Endothelial cell of umbilical vein (primary cell): ENCODE results near the gene UNC119.

Experiments used
- CTCF ChIP-seq, 2 donors: IDR thresholded peaks; 1 replicate in 1 of 2; 2 replicates in 1 of 2; pipeline ENCODE4 v1.5.1; 2011; ENCODE audit warnings: low read length in 2 of 2, mild to moderate bottlenecking in 2 of 2, moderate library complexity in 2 of 2, control low read depth in 1 of 2, inconsistent platforms in 1 of 2, low read depth in 1 of 2; ENCODE audit not compliant: insufficient read depth in 1 of 2; ENCODE audit errors: extremely low read depth in 1 of 2
- EZH2 ChIP-seq: IDR thresholded peaks from 2 replicates; pipeline ENCODE4 v1.6.1; 2012; ENCODE audit warnings: borderline replicate concordance, low read depth, mild to moderate bottlenecking, moderate library complexity, low read length, inconsistent platforms; ENCODE audit not compliant: severe bottlenecking
- FOS ChIP-seq: IDR thresholded peaks from 2 replicates; pipeline ENCODE4 v1.6.1; 2011; ENCODE audit warnings: mild to moderate bottlenecking, low read length, moderate library complexity, borderline replicate concordance; ENCODE audit not compliant: insufficient read depth
- GATA2 ChIP-seq: IDR thresholded peaks from 2 replicates; pipeline ENCODE4 v1.7.0; 2011; ENCODE audit warnings: low read depth, mild to moderate bottlenecking, moderate library complexity, mixed read lengths, low read length; ENCODE audit not compliant: insufficient read length, insufficient read depth
- JUN ChIP-seq: IDR thresholded peaks from 2 replicates; pipeline ENCODE4 v1.6.1; 2011; ENCODE audit warnings: borderline replicate concordance, low read depth; ENCODE audit not compliant: insufficient read length, insufficient read depth
- MYC ChIP-seq: IDR thresholded peaks from one replicate; pipeline ENCODE4 v1.6.1; 2011; ENCODE audit warnings: mild to moderate bottlenecking, low read depth, low read length
- POLR2A ChIP-seq: IDR thresholded peaks from 2 replicates; pipeline ENCODE4 v1.6.1; 2012; ENCODE audit warnings: low read depth, mild to moderate bottlenecking, control low read depth, low read length
- POLR2AphosphoS5 ChIP-seq: IDR thresholded peaks from 2 replicates; pipeline ENCODE4 v1.6.1; 2012; ENCODE audit warnings: low read depth, mild to moderate bottlenecking, control low read depth, low read length, moderate library complexity; ENCODE audit not compliant: insufficient read depth
- TF ChIP-seq, protein P1 (sequence below): IDR thresholded peaks from 2 replicates; pipeline ENCODE4 v1.6.1; 2011; ENCODE audit not compliant: insufficient read depth, insufficient read length

DNA sequence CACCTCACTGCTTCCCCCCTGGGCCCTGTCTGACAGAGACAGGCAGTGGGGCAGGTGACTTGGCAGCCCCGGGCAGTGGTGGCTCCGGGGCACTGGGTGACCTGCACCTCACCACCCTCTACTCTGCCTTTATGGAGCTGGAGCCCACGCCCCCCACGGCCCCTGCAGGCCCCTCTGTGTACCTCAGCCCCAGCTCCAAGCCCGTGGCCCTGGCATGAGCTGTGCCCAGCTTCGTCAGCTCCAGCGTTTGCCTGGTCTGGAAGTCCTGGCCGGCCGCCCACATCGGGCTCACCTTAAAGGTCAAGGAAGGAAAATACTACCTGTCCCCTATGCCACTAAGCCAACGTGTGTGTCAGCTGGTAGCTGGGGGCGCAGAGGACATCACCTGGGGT lies 15.2 kb downstream of the UNC119 start:
- TF ChIP-seq JUN (no peak), CTCF (IDR thresholded peaks at IDR 0.05; ENCODE audit: extremely low read depth in 1 of 2, insufficient read depth in 1 of 2, low read depth in 1 of 2, low read length in 2 of 2) (no peak), EZH2 (no peak), POLR2AphosphoS5 (no peak), POLR2A (no peak), MYC (no peak), FOS (no peak), GATA2 (no peak)
- TF ChIP-seq, protein P1, sequence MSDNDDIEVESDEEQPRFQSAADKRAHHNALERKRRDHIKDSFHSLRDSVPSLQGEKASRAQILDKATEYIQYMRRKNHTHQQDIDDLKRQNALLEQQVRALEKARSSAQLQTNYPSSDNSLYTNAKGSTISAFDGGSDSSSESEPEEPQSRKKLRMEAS = no peak
